HepG2 (cell line): Measurements from ENCODE around the gene STXBP4. TPM values are rescaled to one million over a fixed set of nuclear protein-coding genes. Genes with fewer than 3 reads are reported as not detected.

ENCODE experiments used
- ATAC-seq: fragments of 200-7000 bp; cut with Tn5 transposase; 3 replicates; pipeline ENCODE4 v1.9.1; 2020; ENCODE audit warnings: mild to moderate bottlenecking, moderate library complexity
- BruUV-seq: library from RNA; stranded (reverse); fragments of 400-500 nt; replicated peaks from 2 replicates; lab custom pipeline; 2021; lab: Mats Ljungman, UMichigan
- CTCF ChIA-PET: fragments of 300-600 bp; formaldehyde crosslinking; extraction: SDS; loops from one replicate; lab custom pipeline; 2021; ENCODE audit warnings: low total read pairs, inconsistent platforms, low intra/inter-chr PET ratio; lab: Yijun Ruan, JAX
- POLR2A ChIA-PET: fragments of 350-600 bp; sonication (Branson Sonifier 250); formaldehyde crosslinking; loops from one replicate; lab custom pipeline; 2020; ENCODE audit warnings: antibody characterized with exemption, inconsistent platforms; lab: Yijun Ruan, JAX
- DNase-seq: peaks from one replicate; pipeline ENCODE4 v3.0.0-alpha.2; 2015; ENCODE audit warnings: low spot score
- FAIRE-seq: peaks from 3 replicates; lab custom pipeline; 2011; peaks lifted over from hg19 to GRCh38; lab: Jason Lieb, UNC
- H2AFZ ChIP-seq: one replicate; pipeline ENCODE4 v1.6.1; 2011; ENCODE audit warnings: low read length, inconsistent platforms
- H3K27ac ChIP-seq: fragments of 300-600 bp; 3 replicates; pipeline ENCODE4 v1.8.0; 2011; ENCODE audit warnings: mixed run types, mild to moderate bottlenecking, mixed read lengths, low read length, inconsistent platforms; ENCODE audit not compliant: insufficient read depth; ENCODE audit errors: extremely low read length
- H3K27me3 ChIP-seq, 2 experiments: fragments of 200-600 bp in 1 of 2; 2 replicates in 1 of 2; 3 replicates in 1 of 2; pipeline versions ENCODE4 v1.6.0 to v1.8.0; 2011; ENCODE audit warnings: low read length in 2 of 2, mild to moderate bottlenecking in 2 of 2, moderate library complexity in 2 of 2, inconsistent platforms in 1 of 2; ENCODE audit not compliant: insufficient read depth in 2 of 2, control insufficient read depth in 1 of 2
- H3K36me3 ChIP-seq, 2 experiments: fragments of 200-600 bp in 1 of 2; replicated peaks in 1 of 2; 2 replicates in 1 of 2; 3 replicates in 1 of 2; pipeline versions ENCODE4 v1.5.1 to v1.8.0; 2011; ENCODE audit warnings: low read length in 2 of 2, inconsistent platforms in 1 of 2; ENCODE audit not compliant: insufficient read depth in 2 of 2, control insufficient read depth in 1 of 2
- H3K4me1 ChIP-seq: 2 replicates; pipeline ENCODE4 v1.5.1; 2012; ENCODE audit warnings: low read length, inconsistent platforms; ENCODE audit not compliant: insufficient read depth
- H3K4me2 ChIP-seq: 2 replicates; pipeline ENCODE4 v1.6.0; 2011; ENCODE audit warnings: low read depth, low read length, inconsistent platforms
- H3K4me3 ChIP-seq, 3 experiments: fragments of 200-600 bp in 1 of 3; sonication (generic), shearing (Covaris generic) in 1 of 3; replicated peaks in 1 of 3; 2 replicates each; pipeline ENCODE4 v1.5.1; 2011 to 2016; ENCODE audit warnings: low read length in 3 of 3, inconsistent platforms in 2 of 3, low read depth in 2 of 3, mild to moderate bottlenecking in 2 of 3, control low read depth in 1 of 3, mixed read lengths in 1 of 3; ENCODE audit not compliant: insufficient read depth in 1 of 3
- H3K79me2 ChIP-seq: one replicate; pipeline ENCODE4 v1.6.1; 2011; ENCODE audit warnings: low read length, inconsistent platforms; ENCODE audit not compliant: insufficient read depth
- H3K9ac ChIP-seq: 2 replicates; pipeline ENCODE4 v1.6.0; 2011; ENCODE audit warnings: mild to moderate bottlenecking, low read depth, low read length, inconsistent platforms; ENCODE audit not compliant: insufficient read depth
- H3K9me3 ChIP-seq: 2 replicates; pipeline ENCODE4 v1.5.1; 2012; ENCODE audit warnings: mild to moderate bottlenecking, low read length
- H4K20me1 ChIP-seq: 2 replicates; pipeline ENCODE4 v1.6.0; 2011; ENCODE audit warnings: inconsistent platforms, mild to moderate bottlenecking, low read length, moderate library complexity; ENCODE audit not compliant: insufficient read depth
- ATF7 ChIP-seq, 2 experiments: fragments of 450-650 bp in 1 of 2; sonication (generic) in 1 of 2; formaldehyde crosslinking in 1 of 2; IDR thresholded peaks; 2 replicates each; pipeline versions ENCODE4 v1.4.0 to v1.6.1; 2016 to 2020; ENCODE audit warnings: antibody characterized with exemption in 1 of 2, mild to moderate bottlenecking in 1 of 2, missing genetic modification reagents in 1 of 2
- CREM ChIP-seq, 2 experiments: sonication (generic) in 1 of 2; formaldehyde crosslinking in 1 of 2; IDR thresholded peaks; 2 replicates each; pipeline versions ENCODE4 v1.4.0 to v1.6.1; 2016 to 2020; ENCODE audit warnings: antibody characterized with exemption in 1 of 2, mild to moderate bottlenecking in 1 of 2, missing genetic modification reagents in 1 of 2
- DNMT3B ChIP-seq: conservative IDR thresholded peaks from 2 replicates; pipeline ENCODE4 v1.6.1; 2016; ENCODE audit warnings: missing biosample characterization, control low read depth
- FUBP1 ChIP-seq: sonication (generic); formaldehyde crosslinking; IDR thresholded peaks from 2 replicates; pipeline ENCODE4 v1.5.1; 2020; ENCODE audit warnings: missing genetic modification reagents, mild to moderate bottlenecking, borderline replicate concordance
- NPAS2 ChIP-seq: sonication (generic); formaldehyde crosslinking; IDR thresholded peaks from 2 replicates; pipeline ENCODE4 v1.8.0; 2022; ENCODE audit warnings: mild to moderate bottlenecking, missing genetic modification reagents, borderline replicate concordance
- PHF5A ChIP-seq: IDR thresholded peaks from one replicate; pipeline ENCODE4 v1.6.1; 2018; ENCODE audit warnings: low read depth, missing genetic modification reagents; ENCODE audit not compliant: unreplicated experiment
- PRMT3 ChIP-seq: sonication (generic); formaldehyde crosslinking; IDR thresholded peaks from 2 replicates; pipeline ENCODE4 v1.8.1; 2022; ENCODE audit warnings: low read depth, mild to moderate bottlenecking, moderate library complexity, missing genetic modification reagents, borderline replicate concordance
- REXO4 ChIP-seq: sonication (generic); formaldehyde crosslinking; IDR thresholded peaks from 2 replicates; pipeline ENCODE4 v1.8.0; 2022; ENCODE audit warnings: missing genetic modification reagents, mild to moderate bottlenecking, borderline replicate concordance
- THRA ChIP-seq: sonication (generic); formaldehyde crosslinking; IDR thresholded peaks from 2 replicates; pipeline ENCODE4 v1.4.0; 2020; ENCODE audit warnings: missing genetic modification reagents, borderline replicate concordance
- ZNF605 ChIP-seq: sonication (generic); formaldehyde crosslinking; IDR thresholded peaks from 2 replicates; pipeline ENCODE4 v1.8.0; 2022; ENCODE audit warnings: mild to moderate bottlenecking, missing genetic modification reagents
- ZNF619 ChIP-seq: sonication (generic); formaldehyde crosslinking; IDR thresholded peaks from 2 replicates; pipeline ENCODE4 v1.4.0; 2020; ENCODE audit warnings: mild to moderate bottlenecking, missing genetic modification reagents
- ZNF746 ChIP-seq: sonication (generic); formaldehyde crosslinking; IDR thresholded peaks from 2 replicates; pipeline ENCODE4 v1.8.0; 2022; ENCODE audit warnings: mild to moderate bottlenecking, missing genetic modification reagents
- ZNF749 ChIP-seq: sonication (generic); formaldehyde crosslinking; IDR thresholded peaks from 2 replicates; pipeline ENCODE4 v1.8.0; 2022; ENCODE audit warnings: mild to moderate bottlenecking, missing genetic modification reagents, moderate library complexity, borderline replicate concordance
- ZNF883 ChIP-seq: sonication (generic); formaldehyde crosslinking; IDR thresholded peaks from 2 replicates; pipeline ENCODE4 v1.5.1; 2020; ENCODE audit warnings: mild to moderate bottlenecking, missing genetic modification reagents; ENCODE audit errors: not compliant biosample characterization
- WGBS: methylation state at CpG from one replicate; pipeline ENCODE4 v1.1.6; 2017; ENCODE audit warnings: low lambda C conversion rate; 5-methylcytosine and 5-hydroxymethylcytosine counted together
- in situ Hi-C: cut with HindIII; loops from 2 replicates; pipeline ENCODE4 v1.10.0; 2017; ENCODE audit warnings: low pct_unique_long_range_greater_than_20kb; ENCODE audit not compliant: extremely low pct_ligation_motif_present
- intact Hi-C: fragments of 100-400 bp; cut with micrococcal nuclease; formaldehyde crosslinking; loops from one replicate; pipeline ENCODE4 v1.10.0; 2022; ENCODE audit not compliant: unreplicated experiment
- polyA plus RNA-seq, 8 experiments: library from polyadenylated mRNA; depleted of rRNA in 3 of 8; stranded (reverse) in 7 of 8; unstranded in 1 of 8; fragments of >200 nt; fragmentation: Illumina TruSeq in 4 of 8; extraction: Trizol in 4 of 8; gene quantifications; 2 replicates each; pipeline versions ENCODE4 v1.2.1 to v1.2.3, GENCODE V29; 2011 to 2016; ENCODE audit warnings: low read depth in 4 of 8, missing spikeins in 1 of 8, mixed read lengths in 1 of 8; ENCODE audit not compliant: insufficient read depth in 1 of 8
- total RNA-seq, 5 experiments: library from RNA; depleted of rRNA; stranded (reverse); fragments of >200 nt; fragmentation: Illumina TruSeq; extraction: Trizol; gene quantifications; 2 replicates each; pipeline ENCODE4 v1.2.3, GENCODE V29; 2016; ENCODE audit warnings: low read depth in 1 of 5

The STXBP4 gene
- total and polyA plus RNA-seq, 2 of the 13 experiments (the other 11 are each of a cell fraction or from before 2014, with no cell fraction given), result 8.5 to 36.1 TPM

- H3K36me3 ChIP-seq, result 0 out of 5 replicates have a peak, but pooled peaks cover 0 to 3% of the 10 kb centered on the region in 2 experiments
- BruUV-seq, result no TSS peak
- H3K4me2 ChIP-seq, result no peak overlapping the region
- H3K9me3 ChIP-seq, result peaks cover 7% of the 10 kb centered on the region
- no peak overlapping the region for H2AFZ ChIP-seq
- no peak overlapping the region for H3K9ac ChIP-seq
- FAIRE-seq, result no peak
- no peak for DNase-seq
- peaks cover 34% of the 10 kb centered on the region for H3K4me1 ChIP-seq
- no peak overlapping the region for H3K27ac ChIP-seq
- TF ChIP-seq REXO4 (CRISPR knock-in tag) (no peak), ZNF749 (CRISPR knock-in tag) (no peak), ZNF619 (no peak), ATF7 (IDR thresholded peaks at IDR 0.05) (no peak), ATF7 (CRISPR knock-in tag; IDR thresholded peaks at IDR 0.05) (no peak), CREM (IDR thresholded peaks at IDR 0.05) (no peak), CREM (CRISPR knock-in tag; IDR thresholded peaks at IDR 0.05) (no peak), ZNF883 (CRISPR knock-in tag) (no peak), DNMT3B (CRISPR knock-in tag) (no peak), PHF5A (no peak), NPAS2 (no peak), FUBP1 (CRISPR knock-in tag) (no peak), ZNF746 (CRISPR knock-in tag) (no peak), THRA (no peak), ZNF605 (no peak), PRMT3 (CRISPR knock-in tag) (no peak)
- TF ChIP-seq, all 625 proteins: peak for 0
- WGBS, result 100% methylated on average over 3 of the region's 3 CpGs
- Histone ChIP-seq H3K79me2 (peaks cover 91% of the 10 kb centered on the region), H3K4me3 (no peak overlapping the region), H3K27me3 (no peaks in the 10 kb centered on the region), H4K20me1 (no peaks in the 10 kb centered on the region)
- POLR2A ChIA-PET, result no interaction called here
- in situ Hi-C loops, result no loop called here
- ATAC-seq, result no peak
- CTCF ChIA-PET, result no interaction called here
- intact Hi-C loops, result no loop called here
These were observed 7.8 kb downstream of the STXBP4 start for GRCh38 chr17:54976316-54976715.
